ENCODE results near the gene KCNQ5.

The KCNQ5 gene

GRCh38 chr6:72649032-72649984 is 27.4 kb downstream of the KCNQ5 start:
- no peak overlapping the region for H3K4me3 ChIP-seq
- no peaks in the 10 kb centered on the region for H3K27me3 ChIP-seq (ENCODE audit: low read depth)
- H3K9me3 ChIP-seq, result no peaks in the 10 kb centered on the region
- no peaks in the 10 kb centered on the region for H3K36me3 ChIP-seq (replicated peaks)
- H3K4me1 ChIP-seq, result no peaks in the 10 kb centered on the region
- no peak for DNase-seq (ENCODE audit: low spot score in 2 of 2)
- in situ Hi-C loops (cut with MboI; ENCODE audit: low sequenced_read_pairs), result no loop called here

- Histone ChIP-seq H3K27me3 (ENCODE audit: low read depth) (no peaks in the 10 kb centered on the region), H3K9me3 (no peaks in the 10 kb centered on the region)
- in situ Hi-C loops (cut with MboI; ENCODE audit: low sequenced_read_pairs), result no loop called here
These were observed 28.3 kb downstream of the KCNQ5 start for GRCh38 chr6:72650081-72650745.

GRCh38 chr6:72651174-72651573 is 29.3 kb downstream of the KCNQ5 start:
- in situ Hi-C loops (cut with MboI; ENCODE audit: low sequenced_read_pairs), result no loop called here
- H3K4me3 ChIP-seq, result no peak overlapping the region
- no peak for DNase-seq (ENCODE audit: low spot score in 2 of 2)
- no peaks in the 10 kb centered on the region for H3K4me1 ChIP-seq
- no peaks in the 10 kb centered on the region for H3K9me3 ChIP-seq
- no peaks in the 10 kb centered on the region for H3K27me3 ChIP-seq (ENCODE audit: low read depth)
- H3K36me3 ChIP-seq (replicated peaks), result no peaks in the 10 kb centered on the region

More at GRCh38 chr6:72650081-72650745, 28.3 kb downstream of the KCNQ5 start:
- Histone ChIP-seq H3K4me1 (no peaks in the 10 kb centered on the region), H3K36me3 (replicated peaks) (no peaks in the 10 kb centered on the region), H3K4me3 (no peak overlapping the region)
- DNase-seq (ENCODE audit: low spot score in 2 of 2), result no peak

GRCh38 chr6:72651967-72652956 is 30.4 kb downstream of the KCNQ5 start:
- no peak for DNase-seq (ENCODE audit: low spot score in 2 of 2)
- no peaks in the 10 kb centered on the region for H3K27me3 ChIP-seq (ENCODE audit: low read depth)
- in situ Hi-C loops (cut with MboI; ENCODE audit: low sequenced_read_pairs), result no loop called here
- H3K4me3 ChIP-seq, result no peak overlapping the region
- no peaks in the 10 kb centered on the region for H3K4me1 ChIP-seq
- no peaks in the 10 kb centered on the region for H3K36me3 ChIP-seq (replicated peaks)
- no peaks in the 10 kb centered on the region for H3K9me3 ChIP-seq

- H3K27me3 ChIP-seq (ENCODE audit: low read depth), result no peaks in the 10 kb centered on the region
- in situ Hi-C loops (cut with MboI; ENCODE audit: low sequenced_read_pairs), result no loop called here
- no peaks in the 10 kb centered on the region for H3K9me3 ChIP-seq
- no peaks in the 10 kb centered on the region for H3K4me1 ChIP-seq
- no peaks in the 10 kb centered on the region for H3K36me3 ChIP-seq (replicated peaks)
- no peak overlapping the region for H3K4me3 ChIP-seq
- DNase-seq (ENCODE audit: low spot score in 2 of 2), result no peak
These were observed 31.2 kb downstream of the KCNQ5 start for GRCh38 chr6:72653026-72653425.

GRCh38 chr6:72654071-72654621 is 32.3 kb downstream of the KCNQ5 start:
- H3K9me3 ChIP-seq, result no peaks in the 10 kb centered on the region
- H3K4me3 ChIP-seq, result no peak overlapping the region
- H3K27me3 ChIP-seq (ENCODE audit: low read depth), result no peaks in the 10 kb centered on the region
- H3K36me3 ChIP-seq (replicated peaks), result no peaks in the 10 kb centered on the region
- in situ Hi-C loops (cut with MboI; ENCODE audit: low sequenced_read_pairs), result no loop called here
- DNase-seq (ENCODE audit: low spot score in 2 of 2), result no peak
- no peaks in the 10 kb centered on the region for H3K4me1 ChIP-seq

- no peak for DNase-seq (ENCODE audit: low spot score in 2 of 2)
- Histone ChIP-seq H3K9me3 (no peaks in the 10 kb centered on the region), H3K27me3 (ENCODE audit: low read depth) (no peaks in the 10 kb centered on the region), H3K36me3 (replicated peaks) (no peaks in the 10 kb centered on the region), H3K4me3 (no peak overlapping the region), H3K4me1 (no peaks in the 10 kb centered on the region)
- in situ Hi-C loops (cut with MboI; ENCODE audit: low sequenced_read_pairs), result no loop called here
These were observed 35.7 kb downstream of the KCNQ5 start for GRCh38 chr6:72657407-72658197.

GRCh38 chr6:72659754-72660153 is 37.9 kb downstream of the KCNQ5 start:
- in situ Hi-C loops (cut with MboI; ENCODE audit: low sequenced_read_pairs), result no loop called here
- Histone ChIP-seq H3K9me3 (no peaks in the 10 kb centered on the region), H3K4me3 (no peak overlapping the region), H3K27me3 (ENCODE audit: low read depth) (no peaks in the 10 kb centered on the region), H3K36me3 (replicated peaks) (no peaks in the 10 kb centered on the region), H3K4me1 (no peaks in the 10 kb centered on the region)
- no peak for DNase-seq (ENCODE audit: low spot score in 2 of 2)

- Histone ChIP-seq H3K27me3 (ENCODE audit: low read depth) (no peaks in the 10 kb centered on the region), H3K4me1 (no peaks in the 10 kb centered on the region), H3K4me3 (no peak overlapping the region), H3K9me3 (no peaks in the 10 kb centered on the region), H3K36me3 (replicated peaks) (no peaks in the 10 kb centered on the region)
- in situ Hi-C loops (cut with MboI; ENCODE audit: low sequenced_read_pairs), result no loop called here
- no peak for DNase-seq (ENCODE audit: low spot score in 2 of 2)
These were observed 39.5 kb downstream of the KCNQ5 start for GRCh38 chr6:72661411-72661810.

GRCh38 chr6:72665599-72665998 is 43.7 kb downstream of the KCNQ5 start:
- in situ Hi-C loops (cut with MboI; ENCODE audit: low sequenced_read_pairs), result no loop called here
- no peaks in the 10 kb centered on the region for H3K4me1 ChIP-seq
- no peaks in the 10 kb centered on the region for H3K9me3 ChIP-seq
- H3K4me3 ChIP-seq, result no peak overlapping the region
- H3K36me3 ChIP-seq (replicated peaks), result no peaks in the 10 kb centered on the region
- no peak for DNase-seq (ENCODE audit: low spot score in 2 of 2)
- H3K27me3 ChIP-seq (ENCODE audit: low read depth), result no peaks in the 10 kb centered on the region

GRCh38 chr6:72669324-72669723 is 47.5 kb downstream of the KCNQ5 start:
- DNase-seq (ENCODE audit: low spot score in 2 of 2), result no peak
- Histone ChIP-seq H3K4me3 (no peak overlapping the region), H3K9me3 (no peaks in the 10 kb centered on the region), H3K4me1 (no peaks in the 10 kb centered on the region), H3K36me3 (replicated peaks) (no peaks in the 10 kb centered on the region), H3K27me3 (ENCODE audit: low read depth) (no peaks in the 10 kb centered on the region)
- in situ Hi-C loops (cut with MboI; ENCODE audit: low sequenced_read_pairs), result no loop called here

- Histone ChIP-seq H3K36me3 (replicated peaks) (no peaks in the 10 kb centered on the region), H3K27me3 (ENCODE audit: low read depth) (no peaks in the 10 kb centered on the region), H3K4me1 (no peaks in the 10 kb centered on the region), H3K4me3 (no peak overlapping the region), H3K9me3 (no peaks in the 10 kb centered on the region)
- in situ Hi-C loops (cut with MboI; ENCODE audit: low sequenced_read_pairs), result no loop called here
- DNase-seq (ENCODE audit: low spot score in 2 of 2), result no peak
These were observed 51.0 kb downstream of the KCNQ5 start for GRCh38 chr6:72672906-72673305.

GRCh38 chr6:72674842-72675241 is 53.0 kb downstream of the KCNQ5 start:
- DNase-seq (ENCODE audit: low spot score in 2 of 2), result no peak
- no peaks in the 10 kb centered on the region for H3K4me1 ChIP-seq
- H3K36me3 ChIP-seq (replicated peaks), result no peaks in the 10 kb centered on the region
- in situ Hi-C loops (cut with MboI; ENCODE audit: low sequenced_read_pairs), result no loop called here
- H3K27me3 ChIP-seq (ENCODE audit: low read depth), result no peaks in the 10 kb centered on the region
- no peak overlapping the region for H3K4me3 ChIP-seq
- no peaks in the 10 kb centered on the region for H3K9me3 ChIP-seq
